ENCODE data around the gene FCHSD2. TPM values are rescaled to one million over a fixed set of nuclear protein-coding genes. Genes with fewer than 3 reads are reported as not detected.

FCHSD2 gene
- total and polyA plus RNA-seq, 2 donors, result 12.5 to 22.3 TPM

DNA sequence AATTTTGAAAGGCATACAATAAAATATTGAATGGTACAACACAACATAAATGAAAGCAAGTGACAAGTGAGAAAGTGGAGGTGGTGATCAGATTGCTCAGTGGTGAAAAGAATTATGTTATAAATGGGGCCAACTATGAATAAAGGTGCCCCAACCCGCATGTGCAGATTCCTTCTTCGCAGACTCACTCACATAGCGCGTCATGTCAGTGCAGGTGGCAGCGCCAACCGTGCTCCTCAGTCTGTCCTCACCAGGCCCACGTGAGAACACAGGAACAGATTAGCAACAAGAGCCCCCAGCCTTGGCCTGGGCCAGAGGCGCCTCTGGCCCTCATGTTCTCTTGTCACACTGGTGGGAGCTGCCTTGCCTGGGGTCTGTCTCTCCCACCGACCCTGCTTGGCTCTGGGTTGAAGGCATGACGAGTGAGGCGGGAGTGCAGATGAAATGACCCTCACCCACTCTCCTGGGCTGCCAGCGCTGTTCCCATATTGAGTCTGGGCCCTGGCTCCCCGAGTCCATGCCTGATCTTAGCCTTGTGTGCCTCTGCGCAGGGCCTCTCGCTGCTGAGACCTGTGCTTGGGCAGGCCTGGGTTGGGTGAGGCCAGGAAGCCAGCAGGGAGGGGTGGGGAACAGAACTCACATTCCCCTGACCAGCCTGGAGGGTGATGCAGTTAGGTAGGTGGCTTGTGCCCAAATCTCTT lies 321.5 kb downstream of the FCHSD2 start:
- no peaks in the 10 kb centered on the region for H3K27me3 ChIP-seq (ENCODE audit: control insufficient read depth in 2 of 2, insufficient read depth in 1 of 2, low read length in 1 of 2)
- peaks cover 2 to 31% of the 10 kb centered on the region in 2 donors for H3K4me1 ChIP-seq (ENCODE audit: control insufficient read depth in 2 of 2, insufficient read depth in 2 of 2, low read length in 2 of 2)
- H3K9me3 ChIP-seq (ENCODE audit: control insufficient read depth in 2 of 2, insufficient read depth in 1 of 2, low read length in 1 of 2), result peaks cover 0 to 3% of the 10 kb centered on the region in 2 donors
- no peak overlapping the region for H3K4me3 ChIP-seq (ENCODE audit: low read length in 2 of 2)
- no peak for DNase-seq (ENCODE audit: low read depth in 6 of 9, low spot score in 9 of 9)
- no peak overlapping the region for H3K27ac ChIP-seq (ENCODE audit: low read depth in 1 of 2, low read length in 1 of 2)
- peaks cover 29 to 34% of the 10 kb centered on the region in 2 donors for H3K36me3 ChIP-seq (ENCODE audit: control insufficient read depth in 2 of 2, insufficient read depth in 2 of 2, low read length in 1 of 2)
- over 99% methylated on average over 15 of the region's 15 CpGs for WGBS

- 96% methylated on average over 4 of the region's 4 CpGs for WGBS
- Histone ChIP-seq H3K4me1 (ENCODE audit: control insufficient read depth in 2 of 2, insufficient read depth in 2 of 2, low read length in 2 of 2) (peaks cover 9 to 42% of the 10 kb centered on the region in 2 donors), H3K27ac (ENCODE audit: low read depth in 1 of 2, low read length in 1 of 2) (no peak overlapping the region), H3K9me3 (ENCODE audit: control insufficient read depth in 2 of 2, insufficient read depth in 1 of 2, low read length in 1 of 2) (peaks cover 0 to 3% of the 10 kb centered on the region in 2 donors), H3K4me3 (ENCODE audit: low read length in 2 of 2) (no peak overlapping the region), H3K27me3 (ENCODE audit: control insufficient read depth in 2 of 2, insufficient read depth in 1 of 2, low read length in 1 of 2) (no peaks in the 10 kb centered on the region), H3K36me3 (ENCODE audit: control insufficient read depth in 2 of 2, insufficient read depth in 2 of 2, low read length in 1 of 2) (peaks cover 29 to 33% of the 10 kb centered on the region in 2 donors)
- no peak for DNase-seq (ENCODE audit: low read depth in 6 of 9, low spot score in 9 of 9)
Measured at GRCh38 chr11:72818971-72819370, 323.1 kb downstream of the FCHSD2 start.

- Histone ChIP-seq H3K27ac (ENCODE audit: low read depth in 1 of 2, low read length in 1 of 2) (no peak overlapping the region), H3K27me3 (ENCODE audit: control insufficient read depth in 2 of 2, insufficient read depth in 1 of 2, low read length in 1 of 2) (no peaks in the 10 kb centered on the region), H3K4me3 (ENCODE audit: low read length in 2 of 2) (no peak overlapping the region), H3K36me3 (ENCODE audit: control insufficient read depth in 2 of 2, insufficient read depth in 2 of 2, low read length in 1 of 2) (peaks cover 24 to 29% of the 10 kb centered on the region in 2 donors), H3K4me1 (ENCODE audit: control insufficient read depth in 2 of 2, insufficient read depth in 2 of 2, low read length in 2 of 2) (peaks cover 9 to 50% of the 10 kb centered on the region in 2 donors), H3K9me3 (ENCODE audit: control insufficient read depth in 2 of 2, insufficient read depth in 1 of 2, low read length in 1 of 2) (peaks cover 0 to 5% of the 10 kb centered on the region in 2 donors)
- no peak for DNase-seq (ENCODE audit: low read depth in 6 of 9, low spot score in 9 of 9)
- 98% methylated on average over 4 of the region's 4 CpGs for WGBS
Measured at GRCh38 chr11:72817966-72818365, 324.2 kb downstream of the FCHSD2 start.

- no peak for DNase-seq (ENCODE audit: low read depth in 6 of 9, low spot score in 9 of 9)
- Histone ChIP-seq H3K36me3 (ENCODE audit: control insufficient read depth in 2 of 2, insufficient read depth in 2 of 2, low read length in 1 of 2) (peaks cover 19 to 29% of the 10 kb centered on the region in 2 donors), H3K4me1 (ENCODE audit: control insufficient read depth in 2 of 2, insufficient read depth in 2 of 2, low read length in 2 of 2) (peaks cover 9 to 46% of the 10 kb centered on the region in 2 donors)
Measured at GRCh38 chr11:72816404-72816990, 325.6 kb downstream of the FCHSD2 start.

GRCh38 chr11:72815110-72815618 lies 327.0 kb downstream of the FCHSD2 start:
- Histone ChIP-seq H3K4me1 (ENCODE audit: control insufficient read depth in 2 of 2, insufficient read depth in 2 of 2, low read length in 2 of 2) (peaks cover 9 to 38% of the 10 kb centered on the region in 2 donors), H3K9me3 (ENCODE audit: control insufficient read depth in 2 of 2, insufficient read depth in 1 of 2, low read length in 1 of 2) (peaks cover 0 to 5% of the 10 kb centered on the region in 2 donors), H3K4me3 (ENCODE audit: low read length in 2 of 2) (peak overlapping the region; percentile 70 to 94), H3K27me3 (ENCODE audit: control insufficient read depth in 2 of 2, insufficient read depth in 1 of 2, low read length in 1 of 2) (no peaks in the 10 kb centered on the region), H3K36me3 (ENCODE audit: control insufficient read depth in 2 of 2, insufficient read depth in 2 of 2, low read length in 1 of 2) (peaks cover 11 to 28% of the 10 kb centered on the region in 2 donors), H3K27ac (ENCODE audit: low read depth in 1 of 2, low read length in 1 of 2) (peak overlapping the region in 1 of 2 donors; percentile 80)
- 5% methylated on average over 13 of the region's 13 CpGs for WGBS
- peak in 1 of 9 donors; percentile 14 for DNase-seq (ENCODE audit: low read depth in 6 of 9, low spot score in 9 of 9)

More at GRCh38 chr11:72816404-72816990, 325.6 kb downstream of the FCHSD2 start:
- WGBS, result 60% methylated on average over 7 of the region's 7 CpGs
- no peak overlapping the region for H3K27ac ChIP-seq (ENCODE audit: low read depth in 1 of 2, low read length in 1 of 2)
- no peaks in the 10 kb centered on the region for H3K27me3 ChIP-seq (ENCODE audit: control insufficient read depth in 2 of 2, insufficient read depth in 1 of 2, low read length in 1 of 2)
- H3K9me3 ChIP-seq (ENCODE audit: control insufficient read depth in 2 of 2, insufficient read depth in 1 of 2, low read length in 1 of 2), result peaks cover 0 to 5% of the 10 kb centered on the region in 2 donors
- H3K4me3 ChIP-seq (ENCODE audit: low read length in 2 of 2), result no peak overlapping the region

GRCh38 chr11:72814286-72815109 lies 327.6 kb downstream of the FCHSD2 start, which contains the start of gene ATG16L2:
Gene ATG16L2 (plus strand): TSS chr11:72814411. CDS start chr11:72814446, 35 bp downstream.
- Histone ChIP-seq H3K9me3 (ENCODE audit: control insufficient read depth in 2 of 2, insufficient read depth in 1 of 2, low read length in 1 of 2) (peaks cover 0 to 5% of the 10 kb centered on the region in 2 donors), H3K4me3 (ENCODE audit: low read length in 2 of 2) (peak within 1 kb of the TSS; percentile 70 to 94), H3K4me1 (ENCODE audit: control insufficient read depth in 2 of 2, insufficient read depth in 2 of 2, low read length in 2 of 2) (peaks cover 9 to 38% of the 10 kb centered on the region in 2 donors), H3K36me3 (ENCODE audit: control insufficient read depth in 2 of 2, insufficient read depth in 2 of 2, low read length in 1 of 2) (peaks cover 11 to 25% of the 10 kb centered on the region in 2 donors), H3K27ac (ENCODE audit: low read depth in 1 of 2, low read length in 1 of 2) (peak within 1 kb of the TSS; percentile 83 to 86), H3K27me3 (ENCODE audit: control insufficient read depth in 2 of 2, insufficient read depth in 1 of 2, low read length in 1 of 2) (no peaks in the 10 kb centered on the region)
- peak in 7 of 9 donors; percentile 62 to 94 (median 80) for DNase-seq (ENCODE audit: low read depth in 6 of 9, low spot score in 9 of 9)
- under 1% methylated on average over 75 of the region's 75 CpGs for WGBS

DNA sequence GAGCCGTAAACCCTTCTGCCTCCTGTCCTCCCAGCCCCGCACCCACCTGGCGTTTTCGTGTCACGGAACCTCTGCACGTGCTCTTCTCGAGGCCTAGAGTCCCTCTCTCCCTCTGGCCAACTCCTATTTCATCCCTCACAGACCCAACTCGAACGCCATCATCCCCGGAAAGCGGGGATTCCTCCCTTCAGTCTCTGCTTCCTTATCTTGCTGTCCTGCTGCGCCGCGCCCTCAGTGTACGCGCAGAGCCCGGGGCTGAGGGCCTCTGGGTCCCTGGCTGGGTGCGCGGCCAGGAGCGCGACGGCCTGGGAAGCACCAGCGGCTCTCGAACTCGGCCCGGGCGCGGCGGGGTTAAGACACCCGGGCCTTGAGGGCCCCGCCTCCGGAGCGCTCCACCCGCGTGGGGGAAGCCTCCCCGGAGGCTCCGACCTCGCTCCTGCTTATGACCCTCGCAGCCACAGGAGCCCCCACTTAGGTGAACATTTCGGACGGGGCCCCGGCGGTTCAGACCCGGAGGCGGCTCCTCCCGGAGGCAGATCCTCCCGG lies 328.3 kb downstream of the FCHSD2 start:
- DNase-seq (ENCODE audit: low read depth in 6 of 9, low spot score in 9 of 9), result peak in 3 of 9 donors; percentile 41 to 78 (median 77)
- peaks cover 9 to 38% of the 10 kb centered on the region in 2 donors for H3K4me1 ChIP-seq (ENCODE audit: control insufficient read depth in 2 of 2, insufficient read depth in 2 of 2, low read length in 2 of 2)

GRCh38 chr11:72812967-72813739 lies 329.0 kb downstream of the FCHSD2 start:
- peaks cover 0 to 5% of the 10 kb centered on the region in 2 donors for H3K9me3 ChIP-seq (ENCODE audit: control insufficient read depth in 2 of 2, insufficient read depth in 1 of 2, low read length in 1 of 2)
- H3K4me1 ChIP-seq (ENCODE audit: control insufficient read depth in 2 of 2, insufficient read depth in 2 of 2, low read length in 2 of 2), result peaks cover 9 to 38% of the 10 kb centered on the region in 2 donors
- no peaks in the 10 kb centered on the region for H3K27me3 ChIP-seq (ENCODE audit: control insufficient read depth in 2 of 2, insufficient read depth in 1 of 2, low read length in 1 of 2)
- WGBS, result 7% methylated on average over 24 of the region's 24 CpGs
- peaks cover 9 to 17% of the 10 kb centered on the region in 2 donors for H3K36me3 ChIP-seq (ENCODE audit: control insufficient read depth in 2 of 2, insufficient read depth in 2 of 2, low read length in 1 of 2)
- peak in 5 of 9 donors; percentile 32 to 73 (median 48) for DNase-seq (ENCODE audit: low read depth in 6 of 9, low spot score in 9 of 9)
- H3K4me3 ChIP-seq (ENCODE audit: low read length in 2 of 2), result peak overlapping the region; percentile 70 to 94
- H3K27ac ChIP-seq (ENCODE audit: low read depth in 1 of 2, low read length in 1 of 2), result peak overlapping the region in 1 of 2 donors; percentile 86

More for the DNA sequence above, 328.3 kb downstream of the FCHSD2 start:
- no peaks in the 10 kb centered on the region for H3K27me3 ChIP-seq (ENCODE audit: control insufficient read depth in 2 of 2, insufficient read depth in 1 of 2, low read length in 1 of 2)
- peak overlapping the region; percentile 70 to 94 for H3K4me3 ChIP-seq (ENCODE audit: low read length in 2 of 2)
- H3K9me3 ChIP-seq (ENCODE audit: control insufficient read depth in 2 of 2, insufficient read depth in 1 of 2, low read length in 1 of 2), result peaks cover 0 to 5% of the 10 kb centered on the region in 2 donors
- H3K36me3 ChIP-seq (ENCODE audit: control insufficient read depth in 2 of 2, insufficient read depth in 2 of 2, low read length in 1 of 2), result peaks cover 16 to 24% of the 10 kb centered on the region in 2 donors
- WGBS, result under 1% methylated on average over 47 of the region's 47 CpGs
- H3K27ac ChIP-seq (ENCODE audit: low read depth in 1 of 2, low read length in 1 of 2), result peak overlapping the region; percentile 83 to 86

Measured in thymus (tissue), 11 donors.